HEK293 (cell line): ENCODE measurements around the gene DOCK8.

ENCODE experiments used
- CTCF ChIA-PET: fragments of 350-600 bp; formaldehyde crosslinking; extraction: SDS; loops from one replicate; lab custom pipeline; 2021; ENCODE audit warnings: antibody characterized with exemption; lab: Yijun Ruan, JAX
- POLR2A ChIA-PET: fragments of 300-600 bp; formaldehyde crosslinking; extraction: SDS; loops from one replicate; lab custom pipeline; 2020; ENCODE audit warnings: antibody characterized with exemption, inconsistent platforms; lab: Yijun Ruan, JAX
- H3K27ac ChIP-seq: fragments of 200-500 bp; sonication (Bioruptor generic); 2 replicates; pipeline ENCODE4 v1.5.1; 2014; ENCODE audit warnings: low read depth, low read length, control low read depth, inconsistent platforms; ENCODE audit errors: extremely low read depth
- H3K36me3 ChIP-seq, 2 experiments: fragments of 200-500 bp in 1 of 2; sonication (Bioruptor generic) in 1 of 2; 1 replicate in 1 of 2; 2 replicates in 1 of 2; pipeline ENCODE4 v1.5.1; 2014 to 2017; ENCODE audit warnings: inconsistent platforms in 2 of 2, low read length in 2 of 2; ENCODE audit not compliant: control insufficient read depth in 2 of 2, insufficient read depth in 1 of 2
- H3K4me1 ChIP-seq: fragments of 200-500 bp; sonication (Bioruptor generic); 2 replicates; pipeline ENCODE4 v1.5.1; 2014; ENCODE audit warnings: mild to moderate bottlenecking, low read length, inconsistent platforms; ENCODE audit not compliant: control insufficient read depth, insufficient read depth
- H3K4me3 ChIP-seq: 2 replicates; pipeline ENCODE4 v1.5.1; 2011; ENCODE audit warnings: low read depth, mild to moderate bottlenecking, control low read depth, low read length, moderate library complexity
- H3K9me3 ChIP-seq: fragments of 200-500 bp; sonication (Bioruptor generic); 2 replicates; pipeline ENCODE4 v1.5.1; 2014; ENCODE audit warnings: low read depth, low read length, inconsistent platforms; ENCODE audit not compliant: control insufficient read depth, insufficient read depth
- BCL11B ChIP-seq: fragments of 450-650 bp; formaldehyde crosslinking; IDR thresholded peaks from 2 replicates; pipeline ENCODE4 v1.5.1; 2016; ENCODE audit warnings: low read depth, missing biosample characterization, missing genetic modification characterization
- BCL6B ChIP-seq: fragments of 450-650 bp; formaldehyde crosslinking; IDR thresholded peaks from 2 replicates; pipeline ENCODE4 v1.5.1; 2017; ENCODE audit warnings: missing biosample characterization, missing genetic modification characterization
- GFI1B ChIP-seq: fragments of 450-650 bp; formaldehyde crosslinking; IDR thresholded peaks from 2 replicates; pipeline ENCODE4 v1.5.1; 2016; ENCODE audit warnings: missing biosample characterization, missing genetic modification characterization
- HIC1 ChIP-seq: fragments of 450-650 bp; formaldehyde crosslinking; IDR thresholded peaks from 2 replicates; pipeline ENCODE4 v1.5.1; 2016; ENCODE audit warnings: missing biosample characterization, missing genetic modification characterization
- SETDB1 ChIP-seq: IDR thresholded peaks from one replicate; pipeline ENCODE4 v1.6.1; 2017; ENCODE audit warnings: mild to moderate bottlenecking, low read length, moderate library complexity, mixed read lengths; ENCODE audit not compliant: insufficient read length
- ZNF132 ChIP-seq: fragments of 450-650 bp; formaldehyde crosslinking; IDR thresholded peaks from 2 replicates; pipeline ENCODE4 v1.5.1; 2017; ENCODE audit warnings: missing biosample characterization, missing genetic modification characterization, borderline replicate concordance
- ZNF140 ChIP-seq: fragments of 450-650 bp; formaldehyde crosslinking; IDR thresholded peaks from 2 replicates; pipeline ENCODE4 v1.5.1; 2016; ENCODE audit warnings: missing biosample characterization, missing genetic modification characterization
- ZNF169 ChIP-seq: fragments of 450-650 bp; formaldehyde crosslinking; IDR thresholded peaks from 2 replicates; pipeline ENCODE4 v1.5.1; 2016; ENCODE audit warnings: missing biosample characterization, missing genetic modification characterization
- ZNF174 ChIP-seq: fragments of 450-650 bp; formaldehyde crosslinking; IDR thresholded peaks from 2 replicates; pipeline ENCODE4 v1.5.0; 2017; ENCODE audit warnings: missing biosample characterization, mild to moderate bottlenecking, missing genetic modification characterization
- ZNF248 ChIP-seq: fragments of 450-650 bp; formaldehyde crosslinking; IDR thresholded peaks from 2 replicates; pipeline ENCODE4 v1.5.1; 2017; ENCODE audit warnings: missing biosample characterization, missing genetic modification characterization
- ZNF280D ChIP-seq: fragments of 450-650 bp; formaldehyde crosslinking; IDR thresholded peaks from 2 replicates; pipeline ENCODE4 v1.5.1; 2016; ENCODE audit warnings: missing biosample characterization, missing genetic modification characterization
- ZNF341 ChIP-seq: fragments of 450-650 bp; formaldehyde crosslinking; IDR thresholded peaks from 2 replicates; pipeline ENCODE4; 2016; ENCODE audit warnings: low read depth, missing biosample characterization, missing genetic modification characterization
- ZNF354C ChIP-seq: fragments of 450-650 bp; formaldehyde crosslinking; IDR thresholded peaks from 2 replicates; pipeline ENCODE4 v1.5.1; 2016; ENCODE audit warnings: missing biosample characterization, missing genetic modification characterization, low read depth, borderline replicate concordance
- ZNF624 ChIP-seq: fragments of 450-650 bp; formaldehyde crosslinking; IDR thresholded peaks from 2 replicates; pipeline ENCODE4 v1.5.1; 2017; ENCODE audit warnings: missing biosample characterization, missing genetic modification characterization
- ZNF629 ChIP-seq: fragments of 450-650 bp; formaldehyde crosslinking; IDR thresholded peaks from 2 replicates; pipeline ENCODE4 v1.5.1; 2017; ENCODE audit warnings: missing biosample characterization, missing genetic modification characterization
- ZNF660 ChIP-seq: fragments of 450-650 bp; IDR thresholded peaks from 2 replicates; pipeline ENCODE4 v1.5.1; 2018; ENCODE audit warnings: missing biosample characterization, mild to moderate bottlenecking, missing genetic modification characterization
- ZNF747 ChIP-seq: fragments of 450-650 bp; formaldehyde crosslinking; IDR thresholded peaks from 2 replicates; pipeline ENCODE4 v1.5.1; 2016; ENCODE audit warnings: missing biosample characterization, missing genetic modification characterization
- ZNF785 ChIP-seq: fragments of 450-650 bp; formaldehyde crosslinking; IDR thresholded peaks from 2 replicates; pipeline ENCODE4 v1.5.1; 2016; ENCODE audit warnings: missing biosample characterization, missing genetic modification characterization

The DOCK8 gene

GRCh38 chr9:511861-512260, 297.2 kb downstream of the DOCK8 start (continued):
- TF ChIP-seq ZNF747 (tag by site-specific recombination) = no peak
- TF ChIP-seq ZNF280D (tag by site-specific recombination) = no peak
- TF ChIP-seq, all 188 proteins: peak for 0

GRCh38 chr9:512555-513272, 298.0 kb downstream of the DOCK8 start:
- ChIA-PET POLR2A (no interaction called here), CTCF (no interaction called here)
- Histone ChIP-seq H3K36me3 (no peaks in the 10 kb centered on the region), H3K27ac (no peak overlapping the region), H3K4me3 (no peak overlapping the region), H3K9me3 (no peaks in the 10 kb centered on the region), H3K4me1 (no peaks in the 10 kb centered on the region; the same call in 1 of the 2 replicates)
- TF ChIP-seq BCL11B (tag by site-specific recombination) = no peak
- no peak for TF ChIP-seq ZNF248
- no peak for TF ChIP-seq BCL6B
- TF ChIP-seq ZNF354C (tag by site-specific recombination) = no peak
- TF ChIP-seq ZNF624 = no peak
- no peak for TF ChIP-seq SETDB1
- no peak for TF ChIP-seq ZNF169 (tag by site-specific recombination)
- no peak for TF ChIP-seq ZNF174
- TF ChIP-seq ZNF629 (tag by site-specific recombination) = no peak
- TF ChIP-seq ZNF785 (tag by site-specific recombination) = no peak
- TF ChIP-seq ZNF132 = no peak
- no peak for TF ChIP-seq GFI1B (tag by site-specific recombination)
- no peak for TF ChIP-seq HIC1 (tag by site-specific recombination)
- no peak for TF ChIP-seq ZNF341 (tag by site-specific recombination)
- TF ChIP-seq ZNF660 (tag by site-specific recombination) = no peak
- TF ChIP-seq ZNF140 (tag by site-specific recombination) = no peak
